SU-DHL-6 (cell line): Measurements from ENCODE around the gene M6PR.

ENCODE experiments used
- EZH2phosphoT487 ChIP-seq: fragments of 200-600 bp; sonication (generic), shearing (Covaris generic); conservative IDR thresholded peaks from 2 replicates; pipeline ENCODE4 v1.6.1; 2018; ENCODE audit warnings: mild to moderate bottlenecking, antibody characterized with exemption, low read length, moderate library complexity, mixed read lengths
- TF ChIP-seq, protein P1 (sequence below): fragments of 200-600 bp; sonication (generic); IDR thresholded peaks from one replicate; pipeline ENCODE4 v1.5.1; 2017; ENCODE audit warnings: antibody characterized with exemption, mild to moderate bottlenecking, low read length, moderate library complexity; ENCODE audit not compliant: insufficient read depth, poor library complexity, severe bottlenecking

GRCh38 chr12:8970432-8970831, 21.0 kb upstream of the M6PR start:
- TF ChIP-seq, protein P1, sequence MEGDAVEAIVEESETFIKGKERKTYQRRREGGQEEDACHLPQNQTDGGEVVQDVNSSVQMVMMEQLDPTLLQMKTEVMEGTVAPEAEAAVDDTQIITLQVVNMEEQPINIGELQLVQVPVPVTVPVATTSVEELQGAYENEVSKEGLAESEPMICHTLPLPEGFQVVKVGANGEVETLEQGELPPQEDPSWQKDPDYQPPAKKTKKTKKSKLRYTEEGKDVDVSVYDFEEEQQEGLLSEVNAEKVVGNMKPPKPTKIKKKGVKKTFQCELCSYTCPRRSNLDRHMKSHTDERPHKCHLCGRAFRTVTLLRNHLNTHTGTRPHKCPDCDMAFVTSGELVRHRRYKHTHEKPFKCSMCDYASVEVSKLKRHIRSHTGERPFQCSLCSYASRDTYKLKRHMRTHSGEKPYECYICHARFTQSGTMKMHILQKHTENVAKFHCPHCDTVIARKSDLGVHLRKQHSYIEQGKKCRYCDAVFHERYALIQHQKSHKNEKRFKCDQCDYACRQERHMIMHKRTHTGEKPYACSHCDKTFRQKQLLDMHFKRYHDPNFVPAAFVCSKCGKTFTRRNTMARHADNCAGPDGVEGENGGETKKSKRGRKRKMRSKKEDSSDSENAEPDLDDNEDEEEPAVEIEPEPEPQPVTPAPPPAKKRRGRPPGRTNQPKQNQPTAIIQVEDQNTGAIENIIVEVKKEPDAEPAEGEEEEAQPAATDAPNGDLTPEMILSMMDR: no peak
- no peak for TF ChIP-seq EZH2phosphoT487
